ENCODE measurements around the gene PTTG2.
"Not testable (repeated sequence)": the region's sequence is repeated elsewhere in the genome, so short reads cannot be mapped to it uniquely, and the experiment has no call there.

PTTG2 gene

GRCh38 chr4:37960098-37960497 is at the start of gene PTTG2:
PTTG2 (plus strand) TSS chr4:37960398; CDS start chr4:37960435, 37 bp downstream.
- DNase-seq = no peak

GRCh38 chr4:37914539-37914938 is 45.7 kb upstream of the PTTG2 start:
- no peak for DNase-seq

- DNase-seq = no peak
These were observed 42.8 kb upstream of the PTTG2 start for GRCh38 chr4:37917388-37917787.

- DNase-seq = no peak
These were observed 41.5 kb upstream of the PTTG2 start for GRCh38 chr4:37918653-37919052.

GRCh38 chr4:37922328-37922727 is 37.9 kb upstream of the PTTG2 start:
- no peak for DNase-seq

- DNase-seq = not testable (repeated sequence)
These were observed 37.1 kb upstream of the PTTG2 start for GRCh38 chr4:37923089-37923488.

GRCh38 chr4:37924946-37925345 is 35.3 kb upstream of the PTTG2 start:
- DNase-seq = no peak

- no peak for DNase-seq
These were observed 32.8 kb upstream of the PTTG2 start for GRCh38 chr4:37927434-37927833.

GRCh38 chr4:37928426-37929416 is 31.5 kb upstream of the PTTG2 start:
- DNase-seq = no peak

- DNase-seq = no peak
These were observed 26.1 kb upstream of the PTTG2 start for GRCh38 chr4:37934096-37934495.

- no peak for DNase-seq
These were observed 25.6 kb upstream of the PTTG2 start for GRCh38 chr4:37934609-37935008.

- DNase-seq = no peak
These were observed 25.2 kb upstream of the PTTG2 start for GRCh38 chr4:37935026-37935425.

GRCh38 chr4:37936889-37937498 is 23.2 kb upstream of the PTTG2 start:
- DNase-seq = no peak

GRCh38 chr4:37938208-37938607 is 22.0 kb upstream of the PTTG2 start:
- no peak for DNase-seq

- no peak for DNase-seq
These were observed 13.6 kb upstream of the PTTG2 start for GRCh38 chr4:37946503-37947179.

GRCh38 chr4:37948542-37948941 is 11.7 kb upstream of the PTTG2 start:
- no peak for DNase-seq

GRCh38 chr4:37949636-37950426 is 10.4 kb upstream of the PTTG2 start:
- no peak for DNase-seq

GRCh38 chr4:37951461-37952352 is 8.5 kb upstream of the PTTG2 start:
- no peak for DNase-seq

- no peak for DNase-seq
These were observed 7.0 kb upstream of the PTTG2 start for GRCh38 chr4:37953156-37953555.

GRCh38 chr4:37953620-37954293 is 6.4 kb upstream of the PTTG2 start:
- no peak for DNase-seq

- DNase-seq = no peak
These were observed 3.3 kb upstream of the PTTG2 start for GRCh38 chr4:37956941-37957340.
